ENCODE data around the gene ZNF660. TPM values are rescaled to one million over a fixed set of nuclear protein-coding genes. Genes with fewer than 3 reads are reported as not detected.

ZNF660 gene
- total RNA-seq, 4 donors from 2014 or later: 0.16 to 1.0 (median 0.67) TPM

GRCh38 chr3:44557074-44557473 lies 27.7 kb upstream of the ZNF660 start:
- Histone ChIP-seq H3K9me3 (no peaks in the 10 kb centered on the region), H3K4me1 (peaks cover 17% of the 10 kb centered on the region), H3K27ac (no peak overlapping the region), H3K4me3 (no peak overlapping the region), H3K36me3 (peaks cover 12% of the 10 kb centered on the region), H3K27me3 (peaks cover 4% of the 10 kb centered on the region)
- TF ChIP-seq, protein P1, sequence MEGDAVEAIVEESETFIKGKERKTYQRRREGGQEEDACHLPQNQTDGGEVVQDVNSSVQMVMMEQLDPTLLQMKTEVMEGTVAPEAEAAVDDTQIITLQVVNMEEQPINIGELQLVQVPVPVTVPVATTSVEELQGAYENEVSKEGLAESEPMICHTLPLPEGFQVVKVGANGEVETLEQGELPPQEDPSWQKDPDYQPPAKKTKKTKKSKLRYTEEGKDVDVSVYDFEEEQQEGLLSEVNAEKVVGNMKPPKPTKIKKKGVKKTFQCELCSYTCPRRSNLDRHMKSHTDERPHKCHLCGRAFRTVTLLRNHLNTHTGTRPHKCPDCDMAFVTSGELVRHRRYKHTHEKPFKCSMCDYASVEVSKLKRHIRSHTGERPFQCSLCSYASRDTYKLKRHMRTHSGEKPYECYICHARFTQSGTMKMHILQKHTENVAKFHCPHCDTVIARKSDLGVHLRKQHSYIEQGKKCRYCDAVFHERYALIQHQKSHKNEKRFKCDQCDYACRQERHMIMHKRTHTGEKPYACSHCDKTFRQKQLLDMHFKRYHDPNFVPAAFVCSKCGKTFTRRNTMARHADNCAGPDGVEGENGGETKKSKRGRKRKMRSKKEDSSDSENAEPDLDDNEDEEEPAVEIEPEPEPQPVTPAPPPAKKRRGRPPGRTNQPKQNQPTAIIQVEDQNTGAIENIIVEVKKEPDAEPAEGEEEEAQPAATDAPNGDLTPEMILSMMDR (IDR thresholded peaks at IDR 0.05): no peak
- TF ChIP-seq POLR2A (IDR thresholded peaks at IDR 0.05) (no peak), POLR2AphosphoS5 (IDR thresholded peaks at IDR 0.05) (no peak), EP300 (IDR thresholded peaks at IDR 0.05) (no peak)
- WGBS: no CpG with 5 or more reads among the region's 9 CpGs
- DNase-seq (ENCODE audit: low spot score in 2 of 2): no peak

GRCh38 chr3:44561076-44561475 lies 23.7 kb upstream of the ZNF660 start:
- no peak overlapping the region for H3K4me3 ChIP-seq
- TF ChIP-seq EP300 (IDR thresholded peaks at IDR 0.05) (no peak), POLR2A (IDR thresholded peaks at IDR 0.05) (no peak), POLR2AphosphoS5 (IDR thresholded peaks at IDR 0.05) (no peak)
- TF ChIP-seq, protein P1 (IDR thresholded peaks at IDR 0.05): no peak
- DNase-seq (ENCODE audit: low spot score in 2 of 2): no peak
- peaks cover 3% of the 10 kb centered on the region for H3K4me1 ChIP-seq
- no peaks in the 10 kb centered on the region for H3K27me3 ChIP-seq
- H3K9me3 ChIP-seq: no peaks in the 10 kb centered on the region
- no peak overlapping the region for H3K27ac ChIP-seq
- H3K36me3 ChIP-seq: peaks cover 17% of the 10 kb centered on the region
- WGBS: 94% methylated on average over 1 of the region's 1 CpG

GRCh38 chr3:44562147-44562546 lies 22.6 kb upstream of the ZNF660 start:
- Histone ChIP-seq H3K27ac (no peak overlapping the region), H3K4me3 (no peak overlapping the region), H3K27me3 (no peaks in the 10 kb centered on the region), H3K4me1 (no peaks in the 10 kb centered on the region), H3K9me3 (no peaks in the 10 kb centered on the region), H3K36me3 (peaks cover 22% of the 10 kb centered on the region)
- DNase-seq (ENCODE audit: low spot score in 2 of 2): no peak
- TF ChIP-seq POLR2A (IDR thresholded peaks at IDR 0.05) (no peak), EP300 (IDR thresholded peaks at IDR 0.05) (no peak), POLR2AphosphoS5 (IDR thresholded peaks at IDR 0.05) (no peak)
- TF ChIP-seq, protein P1 (IDR thresholded peaks at IDR 0.05): no peak
- 99% methylated on average over 3 of the region's 3 CpGs for WGBS

DNA sequence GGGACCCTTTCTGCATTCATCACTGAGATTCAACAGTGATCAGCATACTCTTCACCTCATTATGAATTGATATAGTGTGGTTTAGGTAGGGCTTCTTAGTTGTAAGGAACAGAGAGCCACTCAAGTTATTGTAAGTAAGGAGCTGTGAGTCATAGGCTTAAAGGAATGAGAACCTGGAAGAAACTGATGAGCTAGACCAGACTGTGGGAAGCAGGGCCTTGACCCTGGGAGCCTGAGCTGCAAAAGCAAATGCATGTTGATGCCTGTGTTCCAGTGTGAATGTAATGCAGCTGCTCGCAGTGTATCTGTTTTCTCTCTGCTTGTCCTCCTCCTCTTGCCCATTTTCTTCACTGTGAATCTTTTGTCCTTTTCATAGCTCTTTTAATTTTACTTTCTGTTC lies 16.2 kb upstream of the ZNF660 start:
- 96% methylated on average over 1 of the region's 1 CpG for WGBS
- Histone ChIP-seq H3K4me1 (no peaks in the 10 kb centered on the region), H3K4me3 (no peak overlapping the region), H3K9me3 (peaks cover 14% of the 10 kb centered on the region), H3K27me3 (no peaks in the 10 kb centered on the region), H3K27ac (no peak overlapping the region), H3K36me3 (peaks cover 41% of the 10 kb centered on the region)
- no peak for TF ChIP-seq EP300 (IDR thresholded peaks at IDR 0.05)
- TF ChIP-seq, protein P1 (IDR thresholded peaks at IDR 0.05): no peak
- no peak for TF ChIP-seq POLR2AphosphoS5 (IDR thresholded peaks at IDR 0.05)
- no peak for TF ChIP-seq POLR2A (IDR thresholded peaks at IDR 0.05)
- no peak for DNase-seq (ENCODE audit: low spot score in 2 of 2)

DNA sequence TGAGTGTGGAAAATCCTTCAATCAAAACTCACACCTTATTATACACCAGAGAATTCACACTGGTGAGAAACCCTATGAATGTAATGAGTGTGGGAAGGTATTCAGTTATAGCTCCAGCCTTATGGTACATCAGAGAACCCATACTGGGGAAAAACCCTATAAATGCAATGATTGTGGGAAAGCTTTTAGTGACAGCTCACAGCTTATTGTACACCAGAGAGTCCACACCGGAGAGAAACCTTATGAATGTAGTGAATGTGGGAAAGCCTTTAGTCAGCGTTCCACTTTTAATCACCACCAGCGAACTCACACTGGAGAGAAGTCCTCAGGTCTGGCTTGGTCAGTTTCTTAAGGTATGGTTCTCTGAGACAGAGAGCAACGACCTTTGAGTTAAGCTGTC lies 13.7 kb upstream of the ZNF660 start:
- Histone ChIP-seq H3K9me3 (peaks cover 14% of the 10 kb centered on the region), H3K36me3 (peaks cover 38% of the 10 kb centered on the region), H3K27me3 (no peaks in the 10 kb centered on the region), H3K27ac (no peak overlapping the region), H3K4me1 (no peaks in the 10 kb centered on the region), H3K4me3 (no peak overlapping the region)
- 93% methylated on average over 4 of the region's 4 CpGs for WGBS
- DNase-seq (ENCODE audit: low spot score in 2 of 2): no peak
- TF ChIP-seq EP300 (IDR thresholded peaks at IDR 0.05) (no peak), POLR2A (IDR thresholded peaks at IDR 0.05) (no peak), POLR2AphosphoS5 (IDR thresholded peaks at IDR 0.05) (no peak)
- TF ChIP-seq, protein P1 (IDR thresholded peaks at IDR 0.05): no peak
